ENCODE measurements around the gene CCDC175. TPM values are rescaled to one million over a fixed set of nuclear protein-coding genes. Genes with fewer than 3 reads are reported as not detected.

Gene CCDC175
- total and polyA plus RNA-seq, 9 donors: not detected

DNA sequence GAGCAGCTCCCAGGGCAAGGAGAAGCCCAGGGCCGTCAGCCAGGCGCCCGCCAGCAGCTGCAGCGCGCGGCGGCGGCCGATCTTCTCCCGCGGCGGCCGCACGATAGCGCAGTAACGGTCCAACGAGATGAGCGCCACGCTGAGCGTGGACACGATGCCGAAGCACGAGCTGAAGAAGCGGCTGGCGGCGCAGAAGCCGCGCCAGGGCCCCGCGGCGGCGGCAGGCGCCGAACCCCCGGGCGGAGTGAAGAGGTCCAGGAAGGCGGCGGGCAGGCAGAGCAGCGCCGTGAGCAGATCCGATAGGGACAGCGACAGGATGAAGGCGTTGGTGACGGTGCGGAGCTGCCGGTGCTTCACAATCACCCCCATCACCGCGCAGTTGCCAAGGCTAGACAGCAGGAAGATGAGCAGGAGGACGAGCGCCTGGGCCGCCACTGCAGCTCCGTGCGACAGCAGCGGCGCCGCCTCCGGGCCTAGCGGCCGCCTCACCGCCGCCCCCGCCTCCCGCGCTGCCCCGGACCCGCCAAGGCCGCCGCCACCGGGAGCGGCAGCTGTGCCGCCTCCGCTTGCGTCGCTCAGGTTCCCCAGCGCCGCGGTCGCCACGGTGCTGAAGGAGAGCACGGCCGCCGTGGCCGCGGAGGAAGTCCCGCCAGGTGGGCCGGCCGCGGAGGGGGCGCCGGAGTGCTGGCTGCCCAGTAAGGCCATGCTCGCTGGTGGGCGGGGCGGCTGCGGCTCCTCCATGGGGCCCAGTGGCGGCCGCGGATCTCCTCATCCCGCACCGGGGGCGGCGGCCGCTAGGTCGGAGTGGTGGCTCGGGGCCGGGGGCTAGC, 111.9 kb downstream of the CCDC175 start:
- DNase-seq: peak; percentile 88
- no peaks in the 10 kb centered on the region for H3K9me3 ChIP-seq (replicated peaks; ENCODE audit: control insufficient read depth, low read depth, low read length)
- peaks cover 17% of the 10 kb centered on the region for H3K36me3 ChIP-seq (ENCODE audit: control insufficient read depth, insufficient read depth, low read length)
- peaks cover 3% of the 10 kb centered on the region for H3K27me3 ChIP-seq (ENCODE audit: control insufficient read depth, insufficient read depth, low read length)
- peak overlapping the region; percentile 63 for H3K4me3 ChIP-seq (ENCODE audit: low read length)
- WGBS (ENCODE audit: insufficient coverage): under 1% methylated on average over 105 of the region's 105 CpGs
- peaks cover 10% of the 10 kb centered on the region for H3K4me1 ChIP-seq (ENCODE audit: control insufficient read depth, insufficient read depth, low read length)
- H3K27ac ChIP-seq (ENCODE audit: low read length): peak overlapping the region; percentile 71

DNA sequence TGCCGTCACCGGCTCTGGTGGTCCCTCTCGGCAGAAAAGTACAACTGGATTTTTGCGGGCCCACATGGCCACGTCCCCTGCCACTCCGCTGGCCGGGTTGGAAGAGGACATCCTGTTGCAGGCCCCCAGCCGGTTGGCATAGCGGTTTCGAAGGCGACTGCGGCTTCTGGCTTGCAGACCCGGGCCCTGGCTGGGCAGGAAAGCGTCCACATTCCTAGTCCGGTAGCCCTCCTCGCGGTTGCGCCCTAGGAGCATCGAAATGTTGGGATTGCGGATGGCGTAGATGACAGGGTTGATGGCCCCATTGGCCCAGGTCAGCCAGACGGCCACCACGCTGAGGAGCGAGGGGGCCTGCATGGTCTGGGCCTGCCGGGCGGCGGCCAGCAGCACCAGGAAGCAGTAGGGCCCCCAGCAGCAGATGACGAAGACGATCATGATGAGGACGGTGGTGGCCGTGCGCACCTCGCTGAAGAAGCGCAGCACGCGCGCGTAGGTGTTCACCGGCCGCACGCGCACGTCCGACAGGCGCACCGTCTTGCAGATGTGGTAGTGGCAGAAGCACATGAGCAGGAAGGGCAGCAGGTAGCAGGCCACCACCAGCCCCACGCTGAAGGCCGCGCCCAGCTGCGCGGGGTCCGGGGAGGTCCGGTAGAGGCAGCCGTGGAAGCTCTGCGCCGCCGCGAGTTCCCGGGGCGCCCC, 112.7 kb downstream of the CCDC175 start:
- Histone ChIP-seq H3K4me3 (ENCODE audit: low read length) (peak overlapping the region; percentile 63), H3K27ac (ENCODE audit: low read length) (no peak overlapping the region), H3K4me1 (ENCODE audit: control insufficient read depth, insufficient read depth, low read length) (peaks cover 10% of the 10 kb centered on the region), H3K27me3 (ENCODE audit: control insufficient read depth, insufficient read depth, low read length) (peaks cover 3% of the 10 kb centered on the region), H3K9me3 (replicated peaks; ENCODE audit: control insufficient read depth, low read depth, low read length) (no peaks in the 10 kb centered on the region), H3K36me3 (ENCODE audit: control insufficient read depth, insufficient read depth, low read length) (peaks cover 17% of the 10 kb centered on the region)
- 24% methylated on average over 60 of the region's 60 CpGs for WGBS (ENCODE audit: insufficient coverage)
- no peak for DNase-seq

DNA sequence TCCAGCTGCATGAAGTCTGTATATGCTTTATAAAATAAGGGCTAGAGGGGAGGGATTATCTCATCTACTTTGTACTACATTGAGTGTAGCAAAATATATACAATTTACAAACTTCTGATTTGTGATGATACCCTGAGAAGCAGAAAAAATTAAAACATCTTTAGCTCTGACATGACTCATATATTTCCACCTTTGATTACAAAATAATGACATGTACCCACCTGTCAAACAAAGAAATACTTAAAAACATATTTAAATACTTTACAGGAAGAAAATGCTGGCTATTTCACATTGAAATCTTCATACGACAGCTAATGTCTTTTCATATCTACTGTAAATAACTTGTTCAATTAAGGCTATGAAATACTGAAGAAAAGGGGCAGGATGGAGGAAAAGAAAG, 114.7 kb downstream of the CCDC175 start:
- Histone ChIP-seq H3K4me3 (ENCODE audit: low read length) (no peak overlapping the region), H3K27ac (ENCODE audit: low read length) (no peak overlapping the region), H3K9me3 (replicated peaks; ENCODE audit: control insufficient read depth, low read depth, low read length) (no peaks in the 10 kb centered on the region), H3K27me3 (ENCODE audit: control insufficient read depth, insufficient read depth, low read length) (peaks cover 3% of the 10 kb centered on the region), H3K4me1 (ENCODE audit: control insufficient read depth, insufficient read depth, low read length) (peaks cover 10% of the 10 kb centered on the region), H3K36me3 (ENCODE audit: control insufficient read depth, insufficient read depth, low read length) (peaks cover 18% of the 10 kb centered on the region)
- DNase-seq: no peak
- whole genome bisulfite sequencing (ENCODE audit: insufficient coverage): no CpG with 5 or more reads among the region's 1 CpG

DNA sequence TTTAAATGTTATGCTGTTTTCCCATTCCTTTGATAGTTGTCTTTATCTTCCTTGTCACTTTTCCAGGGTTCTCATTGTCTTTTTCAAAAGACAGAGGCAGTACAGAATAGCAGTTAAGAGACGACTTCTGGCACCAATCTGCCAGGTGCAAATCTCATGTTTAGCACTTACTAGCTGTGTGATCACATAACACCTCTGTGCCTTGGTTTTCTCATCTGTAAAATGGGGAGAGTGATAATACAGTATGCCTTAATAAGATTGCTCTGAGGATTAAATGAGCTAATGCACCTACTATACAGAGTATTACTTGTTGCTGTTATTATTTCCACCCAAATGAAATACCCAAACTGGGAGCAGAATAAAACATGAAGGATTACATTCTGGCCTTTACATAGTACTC, 116.2 kb downstream of the CCDC175 start:
- peaks cover 9% of the 10 kb centered on the region for H3K4me1 ChIP-seq (ENCODE audit: control insufficient read depth, insufficient read depth, low read length)
- DNase-seq: no peak
- WGBS (ENCODE audit: insufficient coverage): 100% methylated on average over 1 of the region's 1 CpG
- no peak overlapping the region for H3K27ac ChIP-seq (ENCODE audit: low read length)
- H3K36me3 ChIP-seq (ENCODE audit: control insufficient read depth, insufficient read depth, low read length): peaks cover 18% of the 10 kb centered on the region
- H3K4me3 ChIP-seq (ENCODE audit: low read length): no peak overlapping the region
- H3K27me3 ChIP-seq (ENCODE audit: control insufficient read depth, insufficient read depth, low read length): peaks cover 3% of the 10 kb centered on the region
- H3K9me3 ChIP-seq (replicated peaks; ENCODE audit: control insufficient read depth, low read depth, low read length): no peaks in the 10 kb centered on the region

DNA sequence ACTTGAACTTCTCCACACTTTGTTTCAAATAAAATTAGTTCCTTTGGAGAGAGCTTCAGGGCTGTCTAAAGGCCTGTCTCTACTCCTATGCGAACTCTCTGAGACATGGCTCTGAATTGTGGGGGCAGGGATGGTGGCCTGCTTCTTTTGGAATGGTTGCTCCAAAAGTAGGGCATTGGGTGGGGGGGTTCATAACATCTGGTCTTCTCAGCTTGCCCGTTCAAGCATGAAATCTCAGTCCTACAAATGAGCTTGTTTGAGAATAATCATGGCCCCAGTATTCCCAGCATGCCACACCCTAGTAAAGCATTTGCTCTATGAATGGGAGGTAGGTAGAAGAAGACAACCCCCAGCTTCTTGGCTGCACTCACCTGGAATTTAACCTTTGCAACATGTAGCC, 118.1 kb downstream of the CCDC175 start:
- H3K27me3 ChIP-seq (ENCODE audit: control insufficient read depth, insufficient read depth, low read length): no peaks in the 10 kb centered on the region
- DNase-seq: no peak
- H3K9me3 ChIP-seq (replicated peaks; ENCODE audit: control insufficient read depth, low read depth, low read length): no peaks in the 10 kb centered on the region
- no peak overlapping the region for H3K27ac ChIP-seq (ENCODE audit: low read length)
- peaks cover 18% of the 10 kb centered on the region for H3K36me3 ChIP-seq (ENCODE audit: control insufficient read depth, insufficient read depth, low read length)
- H3K4me3 ChIP-seq (ENCODE audit: low read length): no peak overlapping the region
- no peaks in the 10 kb centered on the region for H3K4me1 ChIP-seq (ENCODE audit: control insufficient read depth, insufficient read depth, low read length)
- WGBS (ENCODE audit: insufficient coverage): no CpG with 5 or more reads among the region's 2 CpGs

DNA sequence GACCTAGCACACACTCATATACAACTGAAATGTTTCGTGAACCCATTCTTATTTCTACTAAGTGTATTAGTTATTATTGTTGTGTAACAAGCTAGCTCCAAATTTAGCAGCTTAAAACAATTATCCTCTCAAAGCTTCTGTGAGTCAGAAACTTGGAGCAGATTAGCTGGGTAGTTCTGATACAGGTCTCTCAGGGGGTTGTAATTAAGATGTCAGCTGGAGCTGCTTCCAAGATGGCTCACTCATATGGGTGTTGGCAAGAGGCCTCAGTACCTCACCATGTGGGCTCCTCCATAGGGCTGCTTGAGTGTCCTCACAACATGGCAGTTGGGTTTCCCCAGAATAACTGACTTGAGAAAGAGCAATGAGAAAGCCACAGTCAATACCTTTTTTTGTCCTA, 121.2 kb downstream of the CCDC175 start:
- no peaks in the 10 kb centered on the region for H3K4me1 ChIP-seq (ENCODE audit: control insufficient read depth, insufficient read depth, low read length)
- WGBS (ENCODE audit: insufficient coverage): no CpG with 5 or more reads among the region's 1 CpG
- no peaks in the 10 kb centered on the region for H3K27me3 ChIP-seq (ENCODE audit: control insufficient read depth, insufficient read depth, low read length)
- no peak overlapping the region for H3K27ac ChIP-seq (ENCODE audit: low read length)
- H3K4me3 ChIP-seq (ENCODE audit: low read length): no peak overlapping the region
- peaks cover 10% of the 10 kb centered on the region for H3K36me3 ChIP-seq (ENCODE audit: control insufficient read depth, insufficient read depth, low read length)
- H3K9me3 ChIP-seq (replicated peaks; ENCODE audit: control insufficient read depth, low read depth, low read length): no peaks in the 10 kb centered on the region
- DNase-seq: no peak

Other genes starting within 250 kb of the CCDC175 start
- gene GPR135, start 111.4 kb downstream of the CCDC175 start, total RNA-seq: 2.3 TPM
- gene GPR135, start 111.4 kb downstream of the CCDC175 start, polyA plus RNA-seq (ENCODE audit: insufficient read depth in 1 of 8, insufficient read length in 8 of 8, low replicate concordance in 1 of 8): 1 to 10 TPM; 1.6 to 4.6 (median 2.6) TPM
- gene L3HYPDH, start 92.4 kb downstream of the CCDC175 start, total RNA-seq: 19.9 TPM
- 10 to 100 TPM; 15.5 to 25.0 (median 21.9) TPM for gene L3HYPDH, start 92.4 kb downstream of the CCDC175 start, polyA plus RNA-seq (ENCODE audit: insufficient read depth in 1 of 8, insufficient read length in 8 of 8, low replicate concordance in 1 of 8)
- gene JKAMP, start 92.3 kb downstream of the CCDC175 start, total RNA-seq: 46.1 TPM
- 10 to 100 TPM; 40.3 to 47.1 (median 42.5) TPM for gene JKAMP, start 92.3 kb downstream of the CCDC175 start, polyA plus RNA-seq (ENCODE audit: insufficient read depth in 1 of 8, insufficient read length in 8 of 8, low replicate concordance in 1 of 8)